HEK293T (cell line): ENCODE measurements around the gene L3HYPDH.

Experiments used
- ARNT ChIP-seq: fragments of 450-650 bp; IDR thresholded peaks from 2 replicates; pipeline ENCODE4 v1.6.1; 2017; ENCODE audit warnings: mild to moderate bottlenecking
- BHLHE40 ChIP-seq: fragments of 450-650 bp; IDR thresholded peaks from 2 replicates; pipeline ENCODE4 v1.6.1; 2016; ENCODE audit warnings: mild to moderate bottlenecking, moderate library complexity, borderline replicate concordance
- CTBP1 ChIP-seq: fragments of 450-650 bp; IDR thresholded peaks from 2 replicates; pipeline ENCODE4 v1.6.1; 2016; ENCODE audit warnings: borderline replicate concordance
- FOXA1 ChIP-seq: fragments of 450-650 bp; IDR thresholded peaks from 2 replicates; pipeline ENCODE4 v1.6.1; 2016; ENCODE audit warnings: mild to moderate bottlenecking
- FOXK2 ChIP-seq: fragments of 450-650 bp; IDR thresholded peaks from 2 replicates; pipeline ENCODE4 v1.6.1; 2016; ENCODE audit warnings: mild to moderate bottlenecking
- FOXM1 ChIP-seq: fragments of 450-650 bp; IDR thresholded peaks from 2 replicates; pipeline ENCODE4 v1.6.1; 2017; ENCODE audit warnings: mild to moderate bottlenecking, borderline replicate concordance
- L3MBTL2 ChIP-seq: fragments of 450-650 bp; conservative IDR thresholded peaks from 2 replicates; pipeline ENCODE4 v1.6.1; 2016; ENCODE audit warnings: mild to moderate bottlenecking
- LEF1 ChIP-seq: fragments of 450-650 bp; IDR thresholded peaks from 2 replicates; pipeline ENCODE4 v1.6.1; 2017; ENCODE audit warnings: mild to moderate bottlenecking, borderline replicate concordance
- NFRKB ChIP-seq: fragments of 450-650 bp; IDR thresholded peaks from 2 replicates; pipeline ENCODE4 v1.6.1; 2016; ENCODE audit warnings: mild to moderate bottlenecking, moderate library complexity
- PKNOX1 ChIP-seq: fragments of 450-650 bp; IDR thresholded peaks from 2 replicates; pipeline ENCODE4 v1.6.1; 2016
- SP1 ChIP-seq: fragments of 450-650 bp; IDR thresholded peaks from 2 replicates; pipeline ENCODE4 v1.6.1; 2017
- TARDBP ChIP-seq: fragments of 450-650 bp; IDR thresholded peaks from 2 replicates; pipeline ENCODE4 v1.6.1; 2016
- ZNF384 ChIP-seq: fragments of 450-650 bp; IDR thresholded peaks from 2 replicates; pipeline ENCODE4 v1.6.1; 2016

- TF ChIP-seq TARDBP (no peak), NFRKB (no peak), FOXM1 (no peak), SP1 (no peak), ARNT (no peak), ZNF384 (no peak), L3MBTL2 (no peak), PKNOX1 (no peak), FOXK2 (no peak), LEF1 (no peak), CTBP1 (no peak), FOXA1 (no peak), BHLHE40 (no peak)
These were observed 44.8 kb downstream of the L3HYPDH start for GRCh38 chr14:59439256-59439965.
